H1 (cell line): ENCODE results near the gene ZNF432. TPM values are rescaled to one million over a fixed set of nuclear protein-coding genes. Genes with fewer than 3 reads are reported as not detected.

Source experiments
- CTCF ChIA-PET: fragments of 300-600 bp; sonication (Branson Sonifier 250); formaldehyde crosslinking; loops from one replicate; lab custom pipeline; 2021; ENCODE audit not compliant: partially characterized antibody; lab: Charles Lee
- POLR2A ChIA-PET: fragments of 300-600 bp; sonication (Branson Sonifier 250); formaldehyde crosslinking; loops from one replicate; lab custom pipeline; 2021; ENCODE audit warnings: inconsistent platforms; ENCODE audit not compliant: partially characterized antibody; lab: Charles Lee
- DNase-seq, 2 experiments: peaks; one replicate each; pipeline versions ENCODE4 v3.0.0 to v3.0.0-alpha.2; 2010 to 2022; ENCODE audit warnings: low spot score in 2 of 2, low read depth in 1 of 2, mixed read lengths in 1 of 2
- FAIRE-seq: peaks from 2 replicates; lab custom pipeline; 2011; peaks lifted over from hg19 to GRCh38; lab: Jason Lieb, UNC
- H2AFZ ChIP-seq: 2 replicates; pipeline ENCODE4 v1.8.1; 2012; ENCODE audit warnings: low read length, inconsistent platforms
- H2AK5ac ChIP-seq: 2 replicates; pipeline ENCODE4 v1.6.1; 2013; ENCODE audit warnings: low read depth, low read length
- H2BK120ac ChIP-seq: replicated peaks from 2 replicates; pipeline ENCODE3; 2013; ENCODE audit warnings: low read depth, low read length, inconsistent platforms
- H2BK12ac ChIP-seq: 2 replicates; pipeline ENCODE4 v1.6.1; 2013; ENCODE audit warnings: low read depth, low read length
- H2BK15ac ChIP-seq: 2 replicates; pipeline ENCODE4 v1.6.1; 2013; ENCODE audit warnings: low read length
- H2BK20ac ChIP-seq: 2 replicates; pipeline ENCODE4 v1.6.1; 2013; ENCODE audit warnings: low read length
- H2BK5ac ChIP-seq: 2 replicates; pipeline ENCODE4 v1.6.1; 2013; ENCODE audit warnings: low read depth, low read length
- H3K14ac ChIP-seq: 2 replicates; pipeline ENCODE4 v1.6.1; 2013; ENCODE audit warnings: inconsistent platforms; ENCODE audit not compliant: insufficient read length
- H3K18ac ChIP-seq: 2 replicates; pipeline ENCODE4 v1.6.1; 2013; ENCODE audit warnings: low read length; ENCODE audit errors: extremely low read depth
- H3K23ac ChIP-seq: 2 replicates; pipeline ENCODE4 v1.6.1; 2013; ENCODE audit warnings: inconsistent platforms; ENCODE audit not compliant: insufficient read length
- H3K23me2 ChIP-seq: 2 replicates; pipeline ENCODE4 v1.6.1; 2013; ENCODE audit warnings: low read depth, low read length
- H3K27ac ChIP-seq: 2 replicates; pipeline ENCODE4 v1.6.1; 2011; ENCODE audit warnings: low read depth, low read length, inconsistent platforms
- H3K27me3 ChIP-seq, 4 experiments: replicated peaks in 1 of 4; 1 replicate in 1 of 4; 2 replicates in 3 of 4; pipeline versions ENCODE4 v1.6.1 to v1.8.1; 2011 to 2013; ENCODE audit warnings: low read length in 3 of 4, mild to moderate bottlenecking in 3 of 4, inconsistent platforms in 2 of 4, mixed read lengths in 2 of 4, moderate library complexity in 1 of 4; ENCODE audit not compliant: control insufficient read depth in 3 of 4, insufficient read depth in 3 of 4; ENCODE audit errors: extremely low read depth in 1 of 4
- H3K36me3 ChIP-seq, 4 experiments: 2 replicates each; pipeline versions ENCODE4 v1.6.1 to v1.8.1; 2011 to 2013; ENCODE audit warnings: mild to moderate bottlenecking in 4 of 4, low read length in 3 of 4, moderate library complexity in 2 of 4, control low read depth in 1 of 4, inconsistent platforms in 1 of 4; ENCODE audit not compliant: insufficient read depth in 4 of 4, control insufficient read depth in 2 of 4
- H3K4ac ChIP-seq: replicated peaks from 2 replicates; pipeline ENCODE3; 2013; ENCODE audit warnings: low read length, low read depth, mixed read lengths, inconsistent platforms; ENCODE audit not compliant: insufficient read length
- H3K4me1 ChIP-seq, 4 experiments: replicated peaks in 1 of 4; 1 replicate in 1 of 4; 2 replicates in 3 of 4; pipeline versions ENCODE4 v1.6.1 to v1.8.1; 2011 to 2013; ENCODE audit warnings: low read length in 3 of 4, inconsistent platforms in 2 of 4, mixed read lengths in 1 of 4; ENCODE audit not compliant: insufficient read depth in 4 of 4, control insufficient read depth in 3 of 4
- H3K4me2 ChIP-seq, 2 experiments: 2 replicates each; pipeline versions ENCODE4 v1.6.1 to v1.8.1; 2011 to 2013; ENCODE audit warnings: low read depth in 2 of 2, low read length in 2 of 2, control low read depth in 1 of 2, inconsistent platforms in 1 of 2, mild to moderate bottlenecking in 1 of 2; ENCODE audit not compliant: insufficient read depth in 1 of 2
- H3K4me3 ChIP-seq, 4 experiments: fragments of 200-600, 300-600 bp in 1 of 4; sonication (generic), shearing (Covaris generic), sonication (Bioruptor Twin) in 1 of 4; 2 replicates each; pipeline versions ENCODE4 v1.5.1 to v1.8.1; 2011 to 2016; ENCODE audit warnings: low read length in 4 of 4, low read depth in 3 of 4, control low read depth in 2 of 4, inconsistent platforms in 2 of 4, mild to moderate bottlenecking in 2 of 4, mixed read lengths in 1 of 4, moderate library complexity in 1 of 4; ENCODE audit not compliant: insufficient read depth in 2 of 4; ENCODE audit errors: extremely low read depth in 1 of 4
- H3K56ac ChIP-seq: replicated peaks from 2 replicates; pipeline ENCODE3; 2013; ENCODE audit warnings: low read depth, mild to moderate bottlenecking, mixed read lengths, low read length, inconsistent platforms; ENCODE audit not compliant: insufficient read length
- H3K79me1 ChIP-seq: 2 replicates; pipeline ENCODE4 v1.6.1; 2013; ENCODE audit warnings: low read depth, low read length, control low read depth
- H3K79me2 ChIP-seq, 2 experiments: 2 replicates each; pipeline versions ENCODE4 v1.6.1 to v1.8.1; 2012 to 2013; ENCODE audit warnings: low read length in 2 of 2, mild to moderate bottlenecking in 2 of 2, inconsistent platforms in 1 of 2; ENCODE audit not compliant: insufficient read depth in 2 of 2, control insufficient read depth in 1 of 2
- H3K9ac ChIP-seq, 4 experiments: replicated peaks in 1 of 4; 1 replicate in 1 of 4; 2 replicates in 3 of 4; pipeline versions ENCODE4 v1.6.1 to v1.8.1; 2011 to 2013; ENCODE audit warnings: low read depth in 3 of 4, low read length in 3 of 4, control low read depth in 2 of 4, mild to moderate bottlenecking in 2 of 4, moderate library complexity in 2 of 4, inconsistent platforms in 1 of 4; ENCODE audit errors: extremely low read depth in 1 of 4
- H3K9me3 ChIP-seq, 2 experiments: 2 replicates each; pipeline versions ENCODE4 v1.6.1 to v1.8.1; 2012 to 2013; ENCODE audit warnings: mild to moderate bottlenecking in 2 of 2, moderate library complexity in 2 of 2, control low read depth in 1 of 2, inconsistent platforms in 1 of 2, low read depth in 1 of 2, low read length in 1 of 2, mixed read lengths in 1 of 2; ENCODE audit not compliant: insufficient read depth in 2 of 2
- H4K20me1 ChIP-seq, 2 experiments: replicated peaks in 1 of 2; 2 replicates each; pipeline versions ENCODE3 to v1.8.1; 2011 to 2013; ENCODE audit warnings: inconsistent platforms in 2 of 2, low read length in 2 of 2, mild to moderate bottlenecking in 1 of 2; ENCODE audit not compliant: insufficient read depth in 2 of 2, control insufficient read depth in 1 of 2
- H4K5ac ChIP-seq: 2 replicates; pipeline ENCODE4 v1.6.1; 2013; ENCODE audit warnings: low read length, low read depth, mixed read lengths, inconsistent platforms; ENCODE audit not compliant: insufficient read length
- H4K8ac ChIP-seq: 2 replicates; pipeline ENCODE4 v1.8.0; 2013; ENCODE audit warnings: mild to moderate bottlenecking, moderate library complexity, low read length, inconsistent platforms; ENCODE audit not compliant: insufficient read depth; ENCODE audit errors: extremely low read depth
- H4K91ac ChIP-seq: replicated peaks from 2 replicates; pipeline ENCODE3; 2013; ENCODE audit warnings: low read length, mixed read lengths, inconsistent platforms; ENCODE audit not compliant: insufficient read length
- ASH2L ChIP-seq: fragments of 200-600, 300-600 bp; sonication (generic); IDR thresholded peaks from one replicate; pipeline ENCODE4 v1.7.1; 2017; ENCODE audit warnings: low read length
- BCL11A ChIP-seq, 2 experiments: IDR thresholded peaks; one replicate each; pipeline ENCODE4 v1.6.1; 2011; ENCODE audit warnings: low read depth in 2 of 2, low read length in 2 of 2, mild to moderate bottlenecking in 2 of 2
- E2F6 ChIP-seq: IDR thresholded peaks from 2 replicates; pipeline ENCODE4 v1.6.1; 2012; ENCODE audit warnings: inconsistent platforms
- GABPA ChIP-seq: IDR thresholded peaks from 2 replicates; pipeline ENCODE4 v1.6.1; 2011; ENCODE audit warnings: mild to moderate bottlenecking, low read length, moderate library complexity, borderline replicate concordance; ENCODE audit not compliant: insufficient read depth
- JUND ChIP-seq: IDR thresholded peaks from 2 replicates; pipeline ENCODE4 v1.6.1; 2011; ENCODE audit warnings: mild to moderate bottlenecking, improper control_type of control experiment, low read length
- KDM4A ChIP-seq: IDR thresholded peaks from one replicate; pipeline ENCODE4 v1.7.1; 2012; ENCODE audit warnings: low read depth, mild to moderate bottlenecking, moderate library complexity, low read length, inconsistent platforms; ENCODE audit not compliant: severe bottlenecking
- MAFK ChIP-seq: IDR thresholded peaks from 2 replicates; pipeline ENCODE4 v1.6.1; 2012; ENCODE audit warnings: low read depth, mild to moderate bottlenecking, improper control_type of control experiment, low read length
- NRF1 ChIP-seq: IDR thresholded peaks from 2 replicates; pipeline ENCODE4 v1.6.1; 2011; ENCODE audit warnings: mild to moderate bottlenecking, low read depth, low read length, improper control_type of control experiment
- RNF2 ChIP-seq: fragments of 200-900, 300-1000 bp; sonication (generic); IDR thresholded peaks from 2 replicates; pipeline ENCODE4 v1.7.1; 2016; ENCODE audit warnings: borderline replicate concordance, low read depth, mild to moderate bottlenecking, antibody characterized with exemption, low read length; ENCODE audit not compliant: poor library complexity, severe bottlenecking; ENCODE audit errors: missing control alignments
- SAP30 ChIP-seq: fragments of 300-600 bp; sonication (generic); IDR thresholded peaks from 2 replicates; pipeline ENCODE4 v1.7.1; 2012; ENCODE audit warnings: low read length, moderate library complexity, mild to moderate bottlenecking, inconsistent platforms; ENCODE audit not compliant: insufficient read depth, insufficient replicate concordance
- SIX5 ChIP-seq: IDR thresholded peaks from 2 replicates; pipeline ENCODE4 v1.6.1; 2011; ENCODE audit warnings: mild to moderate bottlenecking, low read depth, low read length
- TAF1 ChIP-seq: IDR thresholded peaks from 2 replicates; pipeline ENCODE4 v1.6.1; 2011; ENCODE audit warnings: mild to moderate bottlenecking, low read depth, low read length
- TCF12 ChIP-seq: IDR thresholded peaks from 2 replicates; pipeline ENCODE4 v1.6.1; 2011; ENCODE audit warnings: low read depth, mild to moderate bottlenecking, low read length
- USF2 ChIP-seq: IDR thresholded peaks from 2 replicates; pipeline ENCODE4 v1.6.1; 2011; ENCODE audit warnings: low read length, improper control_type of control experiment
- polyA plus RNA-seq, 7 experiments: library from polyadenylated mRNA; depleted of rRNA in 3 of 7; stranded (reverse) in 5 of 7; unstranded in 2 of 7; fragments of >200 nt in 5 of 7; fragments of 200-250 nt in 2 of 7; gene quantifications; 1 replicate in 5 of 7; 2 replicates in 1 of 7; 4 replicates in 1 of 7; pipeline versions ENCODE4 v1.2.1 to v1.2.3, GENCODE V29; 2011 to 2013; ENCODE audit warnings: missing spikeins in 2 of 7, mixed read lengths in 2 of 7
- total RNA-seq: library from RNA; stranded (reverse); fragmentation: NEBNext Ultra II Directional; extraction: Animal tissue kit (Norgen Biotek cat#: 25700); gene quantifications from 2 replicates; pipeline ENCODE4 v1.2.1, GENCODE V29; 2021

The ZNF432 gene
- total and polyA plus RNA-seq, 2 of the 8 experiments (the other 6 are each of a cell fraction or from before 2014, with no cell fraction given), result 2.0 to 8.3 TPM

- H3K14ac ChIP-seq, result no peak overlapping the region
- no peak overlapping the region for H2AK5ac ChIP-seq
- no peak overlapping the region for H4K8ac ChIP-seq
- no peak overlapping the region for H3K4ac ChIP-seq
- no peaks in the 10 kb centered on the region for H3K79me1 ChIP-seq
- no peak overlapping the region for H2AFZ ChIP-seq
- H3K36me3 ChIP-seq, result peaks cover 0 to 33% (median 17%) of the 10 kb centered on the region in 4 experiments; a peak in 5 of 8 replicates
- no peak overlapping the region for H3K56ac ChIP-seq
- no peak overlapping the region for H3K4me3 ChIP-seq
- no peaks in the 10 kb centered on the region for H3K23me2 ChIP-seq
- H3K4me1 ChIP-seq, result no peaks in the 10 kb centered on the region
- H4K5ac ChIP-seq, result no peak overlapping the region
- peaks cover 3 to 8% of the 10 kb centered on the region in 2 experiments; a peak in 2 of 4 replicates for H3K9me3 ChIP-seq
- no peaks in the 10 kb centered on the region for H3K27me3 ChIP-seq
- H2BK15ac ChIP-seq, result no peak overlapping the region
- H3K9ac ChIP-seq, result no peak overlapping the region
- CTCF ChIA-PET, result no interaction called here
- no peak overlapping the region for H3K27ac ChIP-seq
- H2BK12ac ChIP-seq, result no peak overlapping the region
- no peaks in the 10 kb centered on the region for H4K20me1 ChIP-seq
- no peak overlapping the region for H2BK120ac ChIP-seq
- no peak overlapping the region for H2BK5ac ChIP-seq
- peaks cover 0 to 10% of the 10 kb centered on the region in 2 experiments; a peak in 2 of 4 replicates for H3K79me2 ChIP-seq
- DNase-seq (no peak), FAIRE-seq (no peak)
- H3K18ac ChIP-seq, result no peak overlapping the region
- H4K91ac ChIP-seq, result no peak overlapping the region
- H3K23ac ChIP-seq, result no peak overlapping the region
- H2BK20ac ChIP-seq, result no peak overlapping the region
- POLR2A ChIA-PET, result no interaction called here
- H3K4me2 ChIP-seq, result no peak overlapping the region
- TF ChIP-seq BCL11A (IDR thresholded peaks at IDR 0.05; ENCODE audit: low read depth in 2 of 2, low read length in 2 of 2) (no peak), NRF1 (no peak), KDM4A (no peak), MAFK (no peak), E2F6 (no peak), JUND (no peak), TCF12 (no peak), SAP30 (no peak), RNF2 (no peak), SIX5 (no peak), GABPA (no peak), USF2 (no peak), TAF1 (no peak), ASH2L (no peak)
These were observed 37.8 kb upstream of the ZNF432 start for GRCh38 chr19:52086481-52086880.
